IMR-90 (cell line): ENCODE data around the gene CBX5. TPM values are rescaled to one million over a fixed set of nuclear protein-coding genes. Genes with fewer than 3 reads are reported as not detected.

Source experiments
- ATAC-seq: fragments of 200-7000 bp; cut with Tn5 transposase; 2 replicates; pipeline ENCODE4 v1.9.1; 2020; ENCODE audit warnings: low read depth, mild to moderate bottlenecking, moderate library complexity
- BruUV-seq: library from RNA; stranded (reverse); fragments of 400-500 nt; replicated peaks from 2 replicates; lab custom pipeline; 2021; lab: Mats Ljungman, UMichigan
- CTCF ChIA-PET: fragments of 300-600 bp; formaldehyde crosslinking; extraction: SDS; loops from one replicate; lab custom pipeline; 2021; ENCODE audit warnings: antibody characterized with exemption; lab: Yijun Ruan, JAX
- POLR2A ChIA-PET: fragments of 300-600 bp; sonication (Branson Sonifier 250); formaldehyde crosslinking; loops from one replicate; lab custom pipeline; 2022; ENCODE audit warnings: antibody characterized with exemption; ENCODE audit not compliant: unreplicated experiment; lab: Charles Lee
- DNase-seq: peaks from one replicate; pipeline ENCODE4 v3.0.0; 2013
- H2AFZ ChIP-seq: replicated peaks from 2 replicates; pipeline ENCODE3; 2013; ENCODE audit warnings: low read length, mild to moderate bottlenecking; ENCODE audit not compliant: poor library complexity
- H2AK5ac ChIP-seq: 2 replicates; pipeline ENCODE4 v1.6.1; 2013; ENCODE audit warnings: low read depth, low read length, inconsistent platforms
- H2AK9ac ChIP-seq: replicated peaks from 2 replicates; pipeline ENCODE3; 2013; ENCODE audit warnings: mild to moderate bottlenecking, low read depth, low read length, moderate library complexity; ENCODE audit not compliant: poor library complexity
- H2BK120ac ChIP-seq: 2 replicates; pipeline ENCODE4 v1.6.1; 2013; ENCODE audit warnings: low read depth, low read length, inconsistent platforms
- H2BK15ac ChIP-seq: 3 replicates; pipeline ENCODE4 v1.6.1; 2013; ENCODE audit warnings: low read depth, low read length, inconsistent platforms
- H2BK20ac ChIP-seq: 2 replicates; pipeline ENCODE4 v1.6.1; 2013; ENCODE audit warnings: low read depth, mild to moderate bottlenecking, inconsistent platforms, low read length, moderate library complexity
- H2BK5ac ChIP-seq: 2 replicates; pipeline ENCODE4 v1.6.1; 2013; ENCODE audit warnings: mild to moderate bottlenecking, low read depth, low read length, inconsistent platforms; ENCODE audit not compliant: poor library complexity, severe bottlenecking
- H3K14ac ChIP-seq: replicated peaks from 2 replicates; pipeline ENCODE4 v1.6.1; 2013; ENCODE audit warnings: low read depth, low read length, inconsistent platforms
- H3K18ac ChIP-seq: 2 replicates; pipeline ENCODE4 v1.6.1; 2013; ENCODE audit warnings: low read depth, low read length, control low read depth
- H3K23ac ChIP-seq: 2 replicates; pipeline ENCODE4 v1.6.1; 2013; ENCODE audit warnings: low read depth, low read length, inconsistent platforms
- H3K27ac ChIP-seq: 2 replicates; pipeline ENCODE4 v1.5.1; 2013; ENCODE audit warnings: mild to moderate bottlenecking, control low read depth, low read length; ENCODE audit not compliant: insufficient read depth
- H3K27me3 ChIP-seq: 2 replicates; pipeline ENCODE4 v1.6.1; 2013; ENCODE audit warnings: low read length; ENCODE audit not compliant: control insufficient read depth, insufficient read depth
- H3K36me3 ChIP-seq: 2 replicates; pipeline ENCODE4 v1.6.1; 2013; ENCODE audit warnings: low read length, mixed read lengths; ENCODE audit not compliant: control insufficient read depth, insufficient read depth
- H3K4ac ChIP-seq: 2 replicates; pipeline ENCODE4 v1.6.1; 2013; ENCODE audit warnings: low read depth, low read length, inconsistent platforms
- H3K4me1 ChIP-seq: 2 replicates; pipeline ENCODE4 v1.6.1; 2013; ENCODE audit warnings: low read length, mixed read lengths; ENCODE audit not compliant: control insufficient read depth, insufficient read depth
- H3K4me2 ChIP-seq: 2 replicates; pipeline ENCODE4 v1.6.1; 2013; ENCODE audit warnings: low read depth, mild to moderate bottlenecking, control low read depth, low read length, moderate library complexity
- H3K4me3 ChIP-seq: 2 replicates; pipeline ENCODE4 v1.5.1; 2013; ENCODE audit warnings: low read depth, mild to moderate bottlenecking, control low read depth, low read length, moderate library complexity; ENCODE audit not compliant: insufficient read depth
- H3K56ac ChIP-seq: 2 replicates; pipeline ENCODE4 v1.6.1; 2013; ENCODE audit warnings: low read length, inconsistent platforms; ENCODE audit not compliant: insufficient read depth; ENCODE audit errors: extremely low read depth
- H3K79me1 ChIP-seq, 2 experiments: 2 replicates each; pipeline ENCODE4 v1.6.1; 2013; ENCODE audit warnings: low read length in 2 of 2, inconsistent platforms in 1 of 2, low read depth in 1 of 2
- H3K9ac ChIP-seq: 2 replicates; pipeline ENCODE4 v1.6.1; 2013; ENCODE audit warnings: low read depth, low read length, control low read depth
- H3K9me1 ChIP-seq: 2 replicates; pipeline ENCODE4 v1.6.1; 2013; ENCODE audit warnings: low read length, inconsistent platforms; ENCODE audit not compliant: insufficient read depth
- H3K9me3 ChIP-seq: 2 replicates; pipeline ENCODE4 v1.6.1; 2013; ENCODE audit warnings: low read length; ENCODE audit not compliant: control insufficient read depth, insufficient read depth
- H4K20me1 ChIP-seq: 2 replicates; pipeline ENCODE4 v1.6.1; 2013; ENCODE audit warnings: low read length, inconsistent platforms; ENCODE audit not compliant: insufficient read depth
- H4K5ac ChIP-seq: 2 replicates; pipeline ENCODE4 v1.6.1; 2013; ENCODE audit warnings: mild to moderate bottlenecking, low read depth, low read length, control low read depth
- H4K8ac ChIP-seq, 2 experiments: 2 replicates each; pipeline ENCODE4 v1.6.1; 2013; ENCODE audit warnings: low read depth in 2 of 2, low read length in 2 of 2, control low read depth in 1 of 2, inconsistent platforms in 1 of 2
- H4K91ac ChIP-seq: 2 replicates; pipeline ENCODE4 v1.6.1; 2013; ENCODE audit warnings: low read depth, low read length, inconsistent platforms; ENCODE audit not compliant: insufficient read depth
- BHLHE40 ChIP-seq: fragments of 150-350 bp; IDR thresholded peaks from 2 replicates; pipeline ENCODE4 v1.6.1; 2016; ENCODE audit warnings: mild to moderate bottlenecking, low read depth, low read length
- CEBPB ChIP-seq: IDR thresholded peaks from 2 replicates; pipeline ENCODE4 v1.6.1; 2012; ENCODE audit warnings: low read depth, low read length, improper control_type of control experiment
- CHD1 ChIP-seq: IDR thresholded peaks from 2 replicates; pipeline ENCODE4 v1.6.1; 2012; ENCODE audit warnings: low read depth, low read length, improper control_type of control experiment
- CTCF ChIP-seq: conservative IDR thresholded peaks from 2 replicates; pipeline ENCODE4 v1.5.1; 2012; ENCODE audit warnings: mild to moderate bottlenecking, low read depth, low read length, improper control_type of control experiment
- FOS ChIP-seq: fragments of 150-350 bp; IDR thresholded peaks from 2 replicates; pipeline ENCODE4 v1.6.1; 2016; ENCODE audit warnings: low read depth, low read length
- MAFK ChIP-seq: IDR thresholded peaks from 2 replicates; pipeline ENCODE4 v1.6.1; 2012; ENCODE audit warnings: low read depth, low read length, improper control_type of control experiment
- MXI1 ChIP-seq: IDR thresholded peaks from 2 replicates; pipeline ENCODE4 v1.6.1; 2012; ENCODE audit warnings: low read depth, mild to moderate bottlenecking, low read length, moderate library complexity, borderline replicate concordance
- NFE2L2 ChIP-seq: fragments of 150-350 bp; IDR thresholded peaks from 2 replicates; pipeline ENCODE4 v1.6.1; 2016; ENCODE audit warnings: low read depth, mild to moderate bottlenecking, low read length
- POLR2A ChIP-seq: IDR thresholded peaks from 2 replicates; pipeline ENCODE4 v1.6.1; 2012; ENCODE audit warnings: mild to moderate bottlenecking, low read depth, low read length
- RAD21 ChIP-seq: IDR thresholded peaks from 2 replicates; pipeline ENCODE4 v1.6.1; 2012; ENCODE audit warnings: low read length, improper control_type of control experiment
- RFX5 ChIP-seq: IDR thresholded peaks from 2 replicates; pipeline ENCODE4 v1.8.0; 2012; ENCODE audit warnings: low read depth, mild to moderate bottlenecking, low read length, moderate library complexity
- SMC3 ChIP-seq: fragments of 150-350 bp; IDR thresholded peaks from 2 replicates; pipeline ENCODE4 v1.6.1; 2016; ENCODE audit warnings: low read depth, mild to moderate bottlenecking, antibody characterized with exemption, low read length, moderate library complexity
- USF2 ChIP-seq: fragments of 150-350 bp; IDR thresholded peaks from 2 replicates; pipeline ENCODE4 v1.6.1; 2017; ENCODE audit warnings: mild to moderate bottlenecking, antibody characterized with exemption, low read length, low read depth
- WGBS, 2 experiments: methylation state at CpG; one replicate each; pipeline versions ENCODE4 v1.1.5 to v1.1.7; 2013; ENCODE audit warnings: missing lambda C conversion rate in 2 of 2; ENCODE audit not compliant: insufficient read length in 1 of 2; ENCODE audit errors: extremely low coverage in 2 of 2; 5-methylcytosine and 5-hydroxymethylcytosine counted together
- dilution Hi-C: fragments of 300-500 bp; cut with HindIII; formaldehyde crosslinking; loops from one replicate; pipeline ENCODE4 v1.14.3; 2018; ENCODE audit warnings: low sequenced_read_pairs; ENCODE audit not compliant: unreplicated experiment
- in situ Hi-C: fragments of 300-500 bp; cut with MboI; formaldehyde crosslinking; loops from 3 replicates; pipeline ENCODE4 v1.14.3; 2019; ENCODE audit warnings: low sequenced_read_pairs, inconsistent platforms, mixed read lengths
- intact Hi-C: fragments of 100-400 bp; cut with micrococcal nuclease; formaldehyde crosslinking; loops from 2 replicates; pipeline ENCODE4 v1.10.0; 2022
- polyA plus RNA-seq, 3 experiments: library from polyadenylated mRNA; depleted of rRNA; stranded (reverse); fragments of >200 nt; gene quantifications; 2 replicates each; pipeline ENCODE4 v1.2.3, GENCODE V29; 2012; ENCODE audit warnings: low replicate concordance in 1 of 3
- total RNA-seq: library from RNA; depleted of rRNA; stranded (reverse); fragments of >200 nt; gene quantifications from 2 replicates; pipeline ENCODE4 v1.2.3, GENCODE V29; 2012

CBX5 gene
- total and polyA plus RNA-seq, 2 of the 4 experiments (the other 2 are of a cell fraction): 18.0 to 40.9 TPM

GRCh38 chr12:54210400-54210790 lies 69.5 kb downstream of the CBX5 start:
- dilution Hi-C loops (no loop called here), intact Hi-C loops (loop anchor here (5.0 to 10.0 kb wide), 2 partner anchors 224 to 463 kb away; no protein-coding TSS in a partner anchor), in situ Hi-C loops (no loop called here)
- H3K4me3 ChIP-seq: no peak overlapping the region
- no peaks in the 10 kb centered on the region for H3K79me1 ChIP-seq
- H3K23ac ChIP-seq: no peak overlapping the region
- WGBS, 2 experiments: 60% methylated on average over 1 of the region's 5 CpGs; no CpG with 5 or more reads in 1 of the 2 experiments
- H2BK15ac ChIP-seq: no peak overlapping the region
- no peak overlapping the region for H2AK9ac ChIP-seq
- no peak overlapping the region for H4K91ac ChIP-seq
- H3K56ac ChIP-seq: no peak overlapping the region
- H3K9me1 ChIP-seq: peaks cover 5% of the 10 kb centered on the region; the same call in 1 of the 2 replicates
- H3K9ac ChIP-seq: no peak overlapping the region
- H3K14ac ChIP-seq: no peak overlapping the region
- CTCF ChIA-PET: interaction anchor here (0.6 to 1.5 kb wide), 2 partner anchors 9 to 158 kb away, joined by 4 to 5 read pairs; no protein-coding TSS in a partner anchor
- no peak overlapping the region for H3K4ac ChIP-seq
- H2AFZ ChIP-seq: peak overlapping the region; percentile 27
- no peak for DNase-seq
- POLR2A ChIA-PET: no interaction called here
- peaks cover 59% of the 10 kb centered on the region for H3K27me3 ChIP-seq
- H2BK20ac ChIP-seq: no peak overlapping the region
- no peak overlapping the region for H3K27ac ChIP-seq
- no peak overlapping the region for H4K8ac ChIP-seq
- H4K20me1 ChIP-seq: no peaks in the 10 kb centered on the region
- no peak overlapping the region for H2BK120ac ChIP-seq
- no peak overlapping the region for H3K18ac ChIP-seq
- H3K9me3 ChIP-seq: no peaks in the 10 kb centered on the region
- H4K5ac ChIP-seq: no peak overlapping the region
- H2AK5ac ChIP-seq: no peak overlapping the region
- no peak for ATAC-seq
- H3K36me3 ChIP-seq: no peaks in the 10 kb centered on the region
- no peak overlapping the region for H2BK5ac ChIP-seq
- H3K4me1 ChIP-seq: no peaks in the 10 kb centered on the region
- no peak for TF ChIP-seq MXI1
- TF ChIP-seq BHLHE40: no peak
- TF ChIP-seq NFE2L2: no peak
- no peak for TF ChIP-seq CTCF
- TF ChIP-seq SMC3: no peak
- TF ChIP-seq MAFK: no peak
- no peak for TF ChIP-seq FOS
- TF ChIP-seq POLR2A: no peak
- no peak for TF ChIP-seq RFX5
- TF ChIP-seq CEBPB: no peak
- TF ChIP-seq CHD1: no peak
- TF ChIP-seq USF2: no peak
- TF ChIP-seq RAD21: no peak
- H3K4me2 ChIP-seq: no peak overlapping the region
- no TSS peak for BruUV-seq
